Progenitor cell of endocrine pancreas (in vitro differentiated cells): ENCODE measurements around the gene WDR31. TPM values are rescaled to one million over a fixed set of nuclear protein-coding genes. Genes with fewer than 3 reads are reported as not detected.

Experiments
- DNase-seq: peaks from one replicate; pipeline ENCODE4 v3.0.0; 2021; ENCODE audit warnings: low spot score; ENCODE audit not compliant: unreplicated experiment
- H3K27ac Mint-ChIP-seq: 2 replicates; pipeline ENCODE4 v1.8.0; 2021; ENCODE audit warnings: mild to moderate bottlenecking, moderate library complexity, mixed read lengths
- H3K27me3 Mint-ChIP-seq: 2 replicates; pipeline ENCODE4 v1.8.0; 2021; ENCODE audit warnings: mixed read lengths
- H3K36me3 Mint-ChIP-seq: 2 replicates; pipeline ENCODE4 v1.8.0; 2022; ENCODE audit warnings: mixed read lengths; ENCODE audit not compliant: insufficient read depth
- H3K4me1 Mint-ChIP-seq: 2 replicates; pipeline ENCODE4 v1.8.0; 2021; ENCODE audit warnings: low read depth, mixed read lengths
- H3K4me3 Mint-ChIP-seq: 2 replicates; pipeline ENCODE4 v1.8.0; 2021; ENCODE audit warnings: low read depth, mild to moderate bottlenecking, moderate library complexity, mixed read lengths
- H3K9me3 Mint-ChIP-seq: 2 replicates; pipeline ENCODE4 v1.8.0; 2021; ENCODE audit warnings: low read depth, mixed read lengths
- total RNA-seq: library from RNA; stranded (reverse); gene quantifications from 2 replicates; pipeline ENCODE4 v1.2.1, GENCODE V29; 2021
- TF ChIP-seq, protein P1 (sequence below): fragments of 200-600 bp; sonication (generic); IDR thresholded peaks from one replicate; pipeline ENCODE4 v1.5.0; 2021; ENCODE audit warnings: antibody characterized with exemption, mild to moderate bottlenecking; ENCODE audit not compliant: unreplicated experiment

The WDR31 gene
- total RNA-seq, 1 donor from 2014 or later = 5.7 TPM

DNA sequence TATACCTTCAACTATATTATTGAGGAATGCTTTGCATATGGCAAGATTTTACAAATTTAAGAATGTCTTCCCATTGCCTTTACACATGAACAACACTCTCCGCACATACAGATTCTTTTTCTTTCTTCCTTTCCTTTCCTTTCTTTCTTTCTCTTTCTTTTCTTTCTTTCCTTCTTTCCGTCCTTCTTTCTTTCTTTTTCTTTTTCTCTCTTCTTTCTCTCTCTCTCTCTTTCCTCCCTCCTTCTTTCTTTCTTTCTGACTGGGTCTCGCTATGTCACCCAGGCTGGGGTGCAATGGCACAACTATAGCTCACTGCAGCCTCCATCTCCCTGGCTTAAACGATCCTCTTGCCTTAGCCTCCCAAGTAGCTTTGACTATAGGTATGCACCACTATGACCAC, 13.8 kb downstream of the WDR31 start:
- H3K27me3 Mint-ChIP-seq = no peaks in the 10 kb centered on the region
- no peak for DNase-seq
- no peak overlapping the region for H3K27ac Mint-ChIP-seq
- peaks cover 10% of the 10 kb centered on the region for H3K4me1 Mint-ChIP-seq
- TF ChIP-seq, protein P1, sequence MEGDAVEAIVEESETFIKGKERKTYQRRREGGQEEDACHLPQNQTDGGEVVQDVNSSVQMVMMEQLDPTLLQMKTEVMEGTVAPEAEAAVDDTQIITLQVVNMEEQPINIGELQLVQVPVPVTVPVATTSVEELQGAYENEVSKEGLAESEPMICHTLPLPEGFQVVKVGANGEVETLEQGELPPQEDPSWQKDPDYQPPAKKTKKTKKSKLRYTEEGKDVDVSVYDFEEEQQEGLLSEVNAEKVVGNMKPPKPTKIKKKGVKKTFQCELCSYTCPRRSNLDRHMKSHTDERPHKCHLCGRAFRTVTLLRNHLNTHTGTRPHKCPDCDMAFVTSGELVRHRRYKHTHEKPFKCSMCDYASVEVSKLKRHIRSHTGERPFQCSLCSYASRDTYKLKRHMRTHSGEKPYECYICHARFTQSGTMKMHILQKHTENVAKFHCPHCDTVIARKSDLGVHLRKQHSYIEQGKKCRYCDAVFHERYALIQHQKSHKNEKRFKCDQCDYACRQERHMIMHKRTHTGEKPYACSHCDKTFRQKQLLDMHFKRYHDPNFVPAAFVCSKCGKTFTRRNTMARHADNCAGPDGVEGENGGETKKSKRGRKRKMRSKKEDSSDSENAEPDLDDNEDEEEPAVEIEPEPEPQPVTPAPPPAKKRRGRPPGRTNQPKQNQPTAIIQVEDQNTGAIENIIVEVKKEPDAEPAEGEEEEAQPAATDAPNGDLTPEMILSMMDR = no peak
- no peaks in the 10 kb centered on the region for H3K36me3 Mint-ChIP-seq
- H3K4me3 Mint-ChIP-seq = no peak overlapping the region
- H3K9me3 Mint-ChIP-seq = no peaks in the 10 kb centered on the region

DNA sequence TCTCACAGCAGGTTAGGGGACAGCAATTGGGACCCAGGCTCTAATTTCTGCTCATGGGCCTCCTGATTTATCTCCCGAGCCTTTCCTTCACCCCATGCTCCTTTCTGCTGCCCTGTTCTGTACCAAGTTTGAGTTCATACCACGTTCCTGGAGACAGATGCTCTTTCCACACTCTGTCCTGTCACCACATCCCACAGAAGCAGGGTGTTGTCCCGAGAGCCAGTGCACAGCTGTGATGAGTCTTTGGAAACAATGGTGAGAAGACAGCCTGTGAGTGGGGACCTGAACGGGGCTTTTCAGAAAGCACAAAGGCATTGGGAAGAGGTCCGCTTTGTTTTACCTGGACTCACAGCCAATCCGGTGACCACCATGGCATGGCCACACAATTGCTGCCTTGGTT, 17.4 kb downstream of the WDR31 start:
- TF ChIP-seq, protein P1 = no peak
- no peaks in the 10 kb centered on the region for H3K36me3 Mint-ChIP-seq
- no peak overlapping the region for H3K4me3 Mint-ChIP-seq
- no peaks in the 10 kb centered on the region for H3K9me3 Mint-ChIP-seq
- no peak for DNase-seq
- no peak overlapping the region for H3K27ac Mint-ChIP-seq
- H3K4me1 Mint-ChIP-seq = no peaks in the 10 kb centered on the region
- no peaks in the 10 kb centered on the region for H3K27me3 Mint-ChIP-seq

DNA sequence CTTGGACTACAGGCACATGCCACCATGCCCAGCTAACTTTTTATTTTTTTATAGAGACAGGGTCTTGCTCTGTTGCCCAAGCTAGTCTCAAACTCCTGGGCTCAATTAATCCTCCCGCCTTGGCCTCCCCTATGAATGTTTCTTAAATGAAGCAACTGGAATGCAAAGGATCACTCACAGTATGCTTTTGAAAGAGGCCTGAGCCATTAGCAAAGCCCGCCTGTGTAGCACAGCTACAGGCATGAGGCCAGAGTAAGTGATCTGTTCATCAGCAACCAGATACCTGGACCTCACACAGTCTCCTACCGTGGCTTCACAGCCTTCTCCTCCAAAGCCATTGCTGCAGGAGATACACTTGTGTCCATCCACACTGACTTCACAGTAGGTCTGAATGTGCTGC, 20.0 kb downstream of the WDR31 start:
- no peaks in the 10 kb centered on the region for H3K36me3 Mint-ChIP-seq
- no peak overlapping the region for H3K27ac Mint-ChIP-seq
- DNase-seq = no peak
- no peaks in the 10 kb centered on the region for H3K4me1 Mint-ChIP-seq
- H3K27me3 Mint-ChIP-seq = no peaks in the 10 kb centered on the region
- no peak overlapping the region for H3K4me3 Mint-ChIP-seq
- TF ChIP-seq, protein P1 = no peak
- no peaks in the 10 kb centered on the region for H3K9me3 Mint-ChIP-seq

DNA sequence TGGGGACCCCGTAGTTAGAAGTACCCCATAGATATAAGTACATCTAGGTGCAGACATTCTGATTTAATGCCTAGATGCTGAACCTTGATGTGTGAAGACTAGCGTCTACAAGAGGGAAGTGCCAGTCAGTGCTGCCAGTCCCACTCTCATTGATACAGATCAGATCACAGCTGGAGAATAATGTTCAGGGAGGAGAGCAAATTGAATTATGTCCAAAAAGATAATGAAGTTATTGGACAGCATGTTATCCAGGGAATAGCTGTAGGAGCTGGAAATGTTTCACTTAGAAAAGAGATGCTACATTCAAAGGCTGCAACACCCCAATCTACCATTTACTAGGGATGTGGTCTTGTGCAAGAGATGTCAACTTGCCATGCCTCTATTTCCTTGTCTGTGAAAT, 21.0 kb downstream of the WDR31 start:
- no peak for DNase-seq
- H3K27ac Mint-ChIP-seq = no peak overlapping the region
- TF ChIP-seq, protein P1 = no peak
- H3K27me3 Mint-ChIP-seq = no peaks in the 10 kb centered on the region
- no peak overlapping the region for H3K4me3 Mint-ChIP-seq
- H3K9me3 Mint-ChIP-seq = no peaks in the 10 kb centered on the region
- no peaks in the 10 kb centered on the region for H3K4me1 Mint-ChIP-seq
- no peaks in the 10 kb centered on the region for H3K36me3 Mint-ChIP-seq

DNA sequence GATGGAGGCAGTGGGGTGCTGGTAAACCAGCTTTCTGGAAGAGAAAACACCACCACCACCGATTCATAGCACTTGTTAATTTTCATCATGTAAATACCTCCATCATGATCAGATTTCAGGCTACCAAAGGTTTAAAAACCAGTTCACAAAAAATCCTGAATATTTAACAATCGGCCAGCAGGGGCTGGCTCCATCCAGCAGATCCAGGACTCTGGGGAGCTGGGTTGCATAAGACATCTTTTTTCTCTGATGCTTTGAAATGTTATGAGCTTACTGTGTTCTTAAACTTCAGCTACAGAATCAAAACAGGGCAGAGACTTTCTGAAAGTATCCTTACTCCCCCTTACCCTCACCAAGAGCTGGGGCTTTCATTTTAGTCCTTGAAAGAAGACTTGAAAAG, 22.3 kb downstream of the WDR31 start:
- no peaks in the 10 kb centered on the region for H3K9me3 Mint-ChIP-seq
- H3K4me1 Mint-ChIP-seq = no peaks in the 10 kb centered on the region
- H3K36me3 Mint-ChIP-seq = no peaks in the 10 kb centered on the region
- DNase-seq = no peak
- no peaks in the 10 kb centered on the region for H3K27me3 Mint-ChIP-seq
- TF ChIP-seq, protein P1 = peak; percentile 26
- H3K27ac Mint-ChIP-seq = no peak overlapping the region
- H3K4me3 Mint-ChIP-seq = no peak overlapping the region

DNA sequence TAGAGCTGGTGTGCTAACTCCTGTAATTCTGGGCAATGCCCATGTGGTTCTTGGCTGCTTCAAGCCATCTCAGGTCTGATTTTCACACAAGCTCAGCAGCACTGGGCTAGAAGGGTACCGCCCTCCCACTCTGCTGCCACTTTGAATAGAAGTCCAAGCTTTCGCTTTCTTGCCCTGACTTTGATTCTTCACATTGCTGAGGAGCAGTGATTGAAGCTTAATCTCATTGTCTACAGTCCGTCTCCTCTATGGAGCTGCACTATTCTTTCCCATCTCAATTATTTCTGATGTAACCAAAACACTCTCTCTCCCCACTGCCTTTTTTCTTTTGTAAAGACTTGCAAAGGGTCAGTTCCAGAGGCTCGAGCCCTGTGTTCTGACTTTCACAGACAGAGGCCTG, 24.0 kb downstream of the WDR31 start:
- H3K36me3 Mint-ChIP-seq = no peaks in the 10 kb centered on the region

More for the DNA sequence above, 24.0 kb downstream of the WDR31 start:
- Mint-ChIP-seq H3K4me3 (no peak overlapping the region), H3K27me3 (no peaks in the 10 kb centered on the region), H3K9me3 (no peaks in the 10 kb centered on the region), H3K4me1 (no peaks in the 10 kb centered on the region), H3K27ac (no peak overlapping the region)
- TF ChIP-seq, protein P1 = no peak
- DNase-seq = no peak
